Measurements from ENCODE around the gene MOB3C. TPM values are rescaled to one million over a fixed set of nuclear protein-coding genes. Genes with fewer than 3 reads are reported as not detected.
A peak's percentile ranks its signal among the peaks of the same experiment; 100 is the strongest.

MOB3C gene
- total RNA-seq, 1 donor from 2014 or later, result 30.2 TPM

GRCh38 chr1:46569116-46569515, 47.5 kb downstream of the MOB3C start:
- peaks cover 90% of the 10 kb centered on the region for H3K36me3 ChIP-seq
- H3K27ac ChIP-seq, result no peak overlapping the region
- intact Hi-C loops (cut with DNase I), result no loop called here
- ATAC-seq (no peak), DNase-seq (no peak)
- no peaks in the 10 kb centered on the region for H3K27me3 ChIP-seq (ENCODE audit: low read depth)
- no peak for TF ChIP-seq CTCF (IDR thresholded peaks at IDR 0.05)
- no peaks in the 10 kb centered on the region for H3K4me1 ChIP-seq
- no peaks in the 10 kb centered on the region for H3K9me3 ChIP-seq
- H3K4me3 ChIP-seq, result no peak overlapping the region

- peaks cover 86% of the 10 kb centered on the region for H3K36me3 ChIP-seq
- no peak for DNase-seq
These were observed 48.1 kb downstream of the MOB3C start for GRCh38 chr1:46568461-46568891.

GRCh38 chr1:46563341-46563740, 53.3 kb downstream of the MOB3C start:
- intact Hi-C loops (cut with DNase I), result no loop called here
- Histone ChIP-seq H3K9me3 (no peaks in the 10 kb centered on the region), H3K4me1 (no peaks in the 10 kb centered on the region), H3K4me3 (no peak overlapping the region), H3K27ac (no peak overlapping the region), H3K27me3 (ENCODE audit: low read depth) (no peaks in the 10 kb centered on the region), H3K36me3 (peaks cover 90% of the 10 kb centered on the region)
- TF ChIP-seq CTCF (IDR thresholded peaks at IDR 0.05), result no peak
- ATAC-seq (no peak), DNase-seq (no peak)

More at GRCh38 chr1:46568461-46568891, 48.1 kb downstream of the MOB3C start:
- H3K9me3 ChIP-seq, result no peaks in the 10 kb centered on the region
- TF ChIP-seq CTCF (IDR thresholded peaks at IDR 0.05), result no peak
- no peaks in the 10 kb centered on the region for H3K27me3 ChIP-seq (ENCODE audit: low read depth)
- ATAC-seq, result no peak
- no peak overlapping the region for H3K27ac ChIP-seq
- intact Hi-C loops (cut with DNase I), result no loop called here
- no peaks in the 10 kb centered on the region for H3K4me1 ChIP-seq
- H3K4me3 ChIP-seq, result no peak overlapping the region

DNA sequence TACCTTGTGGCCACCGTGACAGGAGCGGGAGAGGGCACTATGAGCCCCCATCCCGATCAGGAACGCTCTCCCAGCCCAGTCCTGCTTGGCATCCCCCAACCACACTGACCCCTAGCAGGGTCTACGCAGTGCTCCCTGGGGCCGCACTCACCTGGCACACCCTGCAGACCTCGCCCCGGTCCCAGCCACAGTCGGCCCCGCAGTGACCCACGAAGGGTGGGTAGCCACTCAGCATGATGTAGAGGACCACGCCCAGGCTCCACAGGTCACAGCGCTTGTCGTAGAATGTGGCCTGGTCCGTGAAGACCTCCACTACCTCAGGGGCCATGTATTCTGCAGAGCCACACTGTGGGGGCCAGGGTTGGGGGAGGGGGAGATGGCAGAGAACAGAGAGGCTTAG, 54.1 kb downstream of the MOB3C start:
- Histone ChIP-seq H3K27me3 (ENCODE audit: low read depth) (no peaks in the 10 kb centered on the region), H3K27ac (no peak overlapping the region), H3K4me3 (no peak overlapping the region), H3K9me3 (no peaks in the 10 kb centered on the region), H3K36me3 (peaks cover 87% of the 10 kb centered on the region), H3K4me1 (no peaks in the 10 kb centered on the region)
- intact Hi-C loops (cut with DNase I), result no loop called here
- ATAC-seq (peak in 1 of 2 donors; percentile 31), DNase-seq (no peak)
- no peak for TF ChIP-seq CTCF (IDR thresholded peaks at IDR 0.05)

GRCh38 chr1:46558966-46559365, 57.6 kb downstream of the MOB3C start:
- Histone ChIP-seq H3K4me3 (no peak overlapping the region), H3K36me3 (peaks cover 54% of the 10 kb centered on the region), H3K27ac (no peak overlapping the region), H3K27me3 (ENCODE audit: low read depth) (no peaks in the 10 kb centered on the region), H3K4me1 (no peaks in the 10 kb centered on the region), H3K9me3 (no peaks in the 10 kb centered on the region)
- DNase-seq, result no peak
- no peak for ATAC-seq
- TF ChIP-seq CTCF (IDR thresholded peaks at IDR 0.05), result no peak
- intact Hi-C loops (cut with DNase I), result no loop called here

All from lower lobe of right lung (tissue), 2 donors.